PC-9 (cell line): ENCODE measurements around the gene ASB3.

Experiments
- CTCF ChIP-seq: fragments of 200-600 bp; sonication (generic); conservative IDR thresholded peaks from 2 replicates; pipeline ENCODE4 v1.6.1; 2017; ENCODE audit warnings: mixed run types, antibody characterized with exemption, mild to moderate bottlenecking, moderate library complexity
- EZH2 ChIP-seq: fragments of 200-600 bp; sonication (generic); IDR thresholded peaks from 2 replicates; pipeline ENCODE4 v1.8.0; 2017; ENCODE audit warnings: antibody characterized with exemption, low read depth

- TF ChIP-seq CTCF (no peak), EZH2 (no peak)
Observed at GRCh38 chr2:53652131-53652530, 134.6 kb downstream of the ASB3 start.
